K562 (cell line): ENCODE results near the gene EPHB1. TPM values are rescaled to one million over a fixed set of nuclear protein-coding genes. Genes with fewer than 3 reads are reported as not detected.

Source experiments
- ATAC-seq: fragments of 200-7000 bp; cut with Tn5 transposase; 3 replicates; pipeline ENCODE4 v1.9.1; 2020; ENCODE audit warnings: moderate library complexity
- BruUV-seq: library from RNA; stranded (reverse); fragments of 400-500 nt; replicated peaks from 2 replicates; lab custom pipeline; 2021; lab: Mats Ljungman, UMichigan
- CTCF ChIA-PET: fragments of 300-600 bp; formaldehyde crosslinking; extraction: SDS; loops from one replicate; lab custom pipeline; 2021; ENCODE audit warnings: low intra/inter-chr PET ratio; lab: Yijun Ruan, JAX
- POLR2A ChIA-PET: fragments of 300-600, 350-650 bp; sonication (Branson Sonifier 250); formaldehyde crosslinking; extraction: SDS; loops from one replicate; lab custom pipeline; 2021; ENCODE audit warnings: antibody characterized with exemption, inconsistent platforms; lab: Yijun Ruan, JAX
- DNase-seq, 4 experiments: peaks; one replicate each; pipeline versions ENCODE4 v3.0.0 to v3.0.0-alpha.2; 2011 to 2018; ENCODE audit warnings: low spot score in 3 of 4, mixed read lengths in 3 of 4; ENCODE audit errors: extremely low read depth in 1 of 4
- FAIRE-seq: peaks from 2 replicates; lab custom pipeline; 2011; peaks lifted over from hg19 to GRCh38; lab: Jason Lieb, UNC
- H2AFZ ChIP-seq: 2 replicates; pipeline ENCODE4 v1.6.0; 2011; ENCODE audit warnings: low read depth, low read length, control low read depth, inconsistent platforms
- H3K27ac ChIP-seq: fragments of 200-600 bp; 3 replicates; pipeline ENCODE4 v1.8.0; 2011; ENCODE audit warnings: low read depth, mild to moderate bottlenecking, control low read depth, inconsistent platforms, low read length, moderate library complexity, mixed read lengths; ENCODE audit errors: extremely low read depth
- H3K27me3 ChIP-seq, 2 experiments: fragments of 300-600 bp in 1 of 2; 2 replicates in 1 of 2; 3 replicates in 1 of 2; pipeline versions ENCODE4 v1.6.0 to v1.8.0; 2011; ENCODE audit warnings: inconsistent platforms in 2 of 2, low read length in 2 of 2, mild to moderate bottlenecking in 1 of 2, mixed read lengths in 1 of 2, moderate library complexity in 1 of 2; ENCODE audit not compliant: control insufficient read depth in 2 of 2, insufficient read depth in 2 of 2
- H3K36me3 ChIP-seq: fragments of 300-600 bp; 3 replicates; pipeline ENCODE4 v1.8.0; 2011; ENCODE audit warnings: mild to moderate bottlenecking, low read length, inconsistent platforms; ENCODE audit not compliant: control insufficient read depth, insufficient read depth
- H3K4me1 ChIP-seq, 2 experiments: fragments of 200-600 bp in 1 of 2; replicated peaks in 1 of 2; 2 replicates in 1 of 2; 3 replicates in 1 of 2; pipeline versions ENCODE4 v1.5.1 to v1.8.0; 2011; ENCODE audit warnings: inconsistent platforms in 2 of 2, low read length in 2 of 2, mild to moderate bottlenecking in 1 of 2, mixed read lengths in 1 of 2, moderate library complexity in 1 of 2; ENCODE audit not compliant: control insufficient read depth in 2 of 2, insufficient read depth in 2 of 2
- H3K4me2 ChIP-seq: 2 replicates; pipeline ENCODE4 v1.6.1; 2011; ENCODE audit warnings: low read length, control low read depth, inconsistent platforms, mixed read lengths; ENCODE audit not compliant: insufficient read depth
- H3K4me3 ChIP-seq: fragments of 200-600 bp; sonication (generic), shearing (Covaris generic); 2 replicates; pipeline ENCODE4 v1.5.1; 2016; ENCODE audit warnings: control low read depth, inconsistent platforms
- H3K79me2 ChIP-seq: fragments of 200-600 bp; 3 replicates; pipeline ENCODE4 v1.8.0; 2011; ENCODE audit warnings: low read length, inconsistent platforms; ENCODE audit not compliant: control insufficient read depth, insufficient read depth
- H3K9ac ChIP-seq, 2 experiments: 2 replicates each; pipeline versions ENCODE4 v1.6.0 to v1.6.1; 2011; ENCODE audit warnings: low read depth in 2 of 2, low read length in 2 of 2, control low read depth in 1 of 2, inconsistent platforms in 1 of 2, mild to moderate bottlenecking in 1 of 2, mixed read lengths in 1 of 2; ENCODE audit not compliant: insufficient read depth in 1 of 2
- H3K9me1 ChIP-seq: one replicate; pipeline ENCODE4 v1.6.0; 2011; ENCODE audit warnings: inconsistent platforms, mild to moderate bottlenecking, low read length, moderate library complexity; ENCODE audit not compliant: control insufficient read depth, insufficient read depth
- H3K9me3 ChIP-seq: replicated peaks from 2 replicates; pipeline ENCODE4 v1.5.1; 2011; ENCODE audit warnings: low read depth, low read length, inconsistent platforms; ENCODE audit not compliant: control insufficient read depth, insufficient read depth
- H4K20me1 ChIP-seq: replicated peaks from 2 replicates; pipeline ENCODE4 v1.6.1; 2011; ENCODE audit warnings: low read length, inconsistent platforms, mixed read lengths; ENCODE audit not compliant: control insufficient read depth, insufficient read depth
- AFF1 ChIP-seq, 2 experiments: fragments of 450-650 bp; IDR thresholded peaks; 2 replicates each; pipeline ENCODE4 v1.6.1; 2018; ENCODE audit warnings: mild to moderate bottlenecking in 2 of 2, low read depth in 1 of 2; ENCODE audit not compliant: partially characterized antibody in 2 of 2
- BRD9 ChIP-seq: fragments of 450-650 bp; IDR thresholded peaks from 2 replicates; pipeline ENCODE4 v1.6.1; 2018; ENCODE audit warnings: low read depth; ENCODE audit not compliant: partially characterized antibody
- DACH1 ChIP-seq: fragments of 450-650 bp; IDR thresholded peaks from 2 replicates; pipeline ENCODE4 v1.6.1; 2018; ENCODE audit not compliant: partially characterized antibody
- FOXP4 ChIP-seq: sonication (generic); formaldehyde crosslinking; IDR thresholded peaks from 2 replicates; pipeline ENCODE4 v1.8.0; 2022; ENCODE audit warnings: mild to moderate bottlenecking, missing genetic modification reagents, borderline replicate concordance
- HDAC1 ChIP-seq, 2 experiments: fragments of 450-650 bp; IDR thresholded peaks; 2 replicates each; pipeline ENCODE4 v1.6.1; 2016 to 2017; ENCODE audit warnings: inconsistent platforms in 1 of 2, mild to moderate bottlenecking in 1 of 2, moderate library complexity in 1 of 2
- HMG20A ChIP-seq: fragments of 450-650 bp; formaldehyde crosslinking; conservative IDR thresholded peaks from 2 replicates; pipeline ENCODE4 v1.4.0; 2020; ENCODE audit warnings: mild to moderate bottlenecking, mixed read lengths
- KLF6 ChIP-seq: fragments of 250-450 bp; sonication (Bioruptor Pico); IDR thresholded peaks from 2 replicates; pipeline ENCODE4 v1.4.0; 2020; ENCODE audit warnings: mild to moderate bottlenecking, moderate library complexity, borderline replicate concordance
- L3MBTL2 ChIP-seq: fragments of 450-650 bp; IDR thresholded peaks from 2 replicates; pipeline ENCODE4 v1.6.1; 2016; ENCODE audit warnings: mild to moderate bottlenecking, moderate library complexity
- MAX ChIP-seq: sonication (generic); formaldehyde crosslinking; IDR thresholded peaks from 2 replicates; pipeline ENCODE4 v1.9.0; 2022; ENCODE audit warnings: mild to moderate bottlenecking, missing genetic modification reagents
- MBD1 ChIP-seq: fragments of 250-450 bp; sonication (Bioruptor Pico); IDR thresholded peaks from 2 replicates; pipeline ENCODE4 v1.8.0; 2022; ENCODE audit warnings: inconsistent platforms
- PTBP1 ChIP-seq: fragments of 200-400 bp; formaldehyde crosslinking; IDR thresholded peaks from 2 replicates; pipeline ENCODE4 v1.6.1; 2017; ENCODE audit warnings: low read depth, low read length
- SREBF2 ChIP-seq: sonication (generic); formaldehyde crosslinking; IDR thresholded peaks from 2 replicates; pipeline ENCODE4 v1.4.0; 2020; ENCODE audit warnings: mild to moderate bottlenecking, missing genetic modification reagents
- TAF15 ChIP-seq: fragments of 200-400 bp; formaldehyde crosslinking; IDR thresholded peaks from 2 replicates; pipeline ENCODE4 v1.6.1; 2017; ENCODE audit warnings: mild to moderate bottlenecking, low read depth, low read length, moderate library complexity
- ZNF507 ChIP-seq: conservative IDR thresholded peaks from 2 replicates; pipeline ENCODE4 v1.6.1; 2017; ENCODE audit warnings: missing genetic modification characterization, missing compliant biosample characterization
- ZNF644 ChIP-seq: fragments of 200-800 bp; sonication (Bioruptor generic); IDR thresholded peaks from 2 replicates; pipeline ENCODE4 v1.6.1; 2016; ENCODE audit warnings: low read depth, missing genetic modification characterization, missing compliant biosample characterization
- ZNF778 ChIP-seq: fragments of 450-650 bp; formaldehyde crosslinking; IDR thresholded peaks from 2 replicates; pipeline ENCODE4 v1.4.0; 2020; ENCODE audit warnings: mild to moderate bottlenecking, moderate library complexity
- WGBS: fragments of 100-300 bp; shearing (Covaris generic); methylation state at CpG from one replicate; pipeline ENCODE4 v1.1.6; 2016; ENCODE audit warnings: low coverage, mixed read lengths; ENCODE audit not compliant: insufficient coverage; ENCODE audit errors: missing lambda C conversion rate; 5-methylcytosine and 5-hydroxymethylcytosine counted together
- in situ Hi-C: fragments of 300-500 bp; cut with MboI; formaldehyde crosslinking; loops from 4 replicates; pipeline ENCODE4 v1.15.0; 2018; ENCODE audit warnings: inconsistent platforms, mixed read lengths
- intact Hi-C: fragments of 100-400 bp; cut with micrococcal nuclease; formaldehyde crosslinking; loops from 2 replicates; pipeline ENCODE4 v1.14.2; 2022
- polyA plus RNA-seq, 8 experiments: library from polyadenylated mRNA; depleted of rRNA in 4 of 8; stranded (reverse) in 5 of 8; unstranded in 3 of 8; fragments of >200 nt; fragmentation: Nextera tagmentation in 2 of 8; fragmentation: Illumina TruSeq in 1 of 8; extraction: Ambion mirVana in 2 of 8; extraction: Trizol in 1 of 8; gene quantifications; 2 replicates each; pipeline versions ENCODE4 v1.2.1 to v1.2.3, GENCODE V29; 2011 to 2014; ENCODE audit warnings: inconsistent platforms in 1 of 8, missing spikeins in 1 of 8
- total RNA-seq, 7 experiments: library from RNA; depleted of rRNA in 6 of 7; stranded (reverse); fragments of >200 nt in 6 of 7; fragmentation: Illumina TruSeq in 2 of 7; extraction: Trizol in 2 of 7; gene quantifications; 2 replicates each; pipeline versions ENCODE4 v1.2.1 to v1.2.3, GENCODE V29; 2011 to 2021; ENCODE audit warnings: low replicate concordance in 1 of 7

The EPHB1 gene
- total and polyA plus RNA-seq, 9 of the 15 experiments (the other 6 are each of a cell fraction or from before 2014, with no cell fraction given), result 0.29 TPM; not detected in 8

- intact Hi-C loops, result no loop called here
- BruUV-seq, result no TSS peak
- H3K27ac ChIP-seq, result no peak overlapping the region
- H3K4me1 ChIP-seq, result no peaks in the 10 kb centered on the region
- H3K79me2 ChIP-seq, result no peaks in the 10 kb centered on the region
- CTCF ChIA-PET, result no interaction called here
- 0% methylated on average over 2 of the region's 2 CpGs for WGBS
- POLR2A ChIA-PET, result no interaction called here
- H4K20me1 ChIP-seq, result no peaks in the 10 kb centered on the region
- FAIRE-seq, result no peak
- H2AFZ ChIP-seq, result no peak overlapping the region
- H3K27me3 ChIP-seq, result no peaks in the 10 kb centered on the region; a peak in 1 of 5 replicates
- ATAC-seq, result no peak
- H3K9me3 ChIP-seq, result no peaks in the 10 kb centered on the region
- no peak for DNase-seq
- no peak overlapping the region for H3K4me3 ChIP-seq
- in situ Hi-C loops, result no loop called here
- H3K4me2 ChIP-seq, result no peak overlapping the region
- no peaks in the 10 kb centered on the region for H3K36me3 ChIP-seq
- no peak overlapping the region for H3K9ac ChIP-seq
- H3K9me1 ChIP-seq, result no peaks in the 10 kb centered on the region
- TF ChIP-seq KLF6 (CRISPR knock-in tag), result no peak
- TF ChIP-seq HDAC1 (IDR thresholded peaks at IDR 0.05), result no peak
- TF ChIP-seq ZNF507 (tag), result no peak
- TF ChIP-seq L3MBTL2, result no peak
- TF ChIP-seq SREBF2, result no peak
- TF ChIP-seq DACH1, result no peak
- no peak for TF ChIP-seq ZNF778 (CRISPR knock-in tag)
- TF ChIP-seq MAX (CRISPR knock-in tag), result no peak
- no peak for TF ChIP-seq TAF15
- no peak for TF ChIP-seq AFF1 (IDR thresholded peaks at IDR 0.05; ENCODE audit: low read depth in 1 of 2, partially characterized antibody in 2 of 2)
- no peak for TF ChIP-seq PTBP1
- no peak for TF ChIP-seq ZNF644 (tag)
- no peak for TF ChIP-seq HMG20A (CRISPR knock-in tag)
- TF ChIP-seq MBD1 (CRISPR knock-in tag), result no peak
- TF ChIP-seq BRD9, result no peak
- no peak for TF ChIP-seq FOXP4 (CRISPR knock-in tag)
Measured at GRCh38 chr3:134876836-134877235, 81.8 kb downstream of the EPHB1 start.
